MM.1S (cell line): ENCODE measurements around the gene STEAP1B.

Experiments used
- EZH2 ChIP-seq: fragments of 300-600 bp; sonication (generic); optimal IDR thresholded peaks from 2 replicates; pipeline ENCODE3; 2017; ENCODE audit warnings: low read depth, mild to moderate bottlenecking, antibody characterized with exemption, low read length, mixed read lengths
- TF ChIP-seq, protein P1 (sequence below): fragments of 300-600 bp; sonication (generic); IDR thresholded peaks from 2 replicates; pipeline ENCODE4 v1.5.1; 2016; ENCODE audit warnings: antibody characterized with exemption, low read length, mixed read lengths

DNA sequence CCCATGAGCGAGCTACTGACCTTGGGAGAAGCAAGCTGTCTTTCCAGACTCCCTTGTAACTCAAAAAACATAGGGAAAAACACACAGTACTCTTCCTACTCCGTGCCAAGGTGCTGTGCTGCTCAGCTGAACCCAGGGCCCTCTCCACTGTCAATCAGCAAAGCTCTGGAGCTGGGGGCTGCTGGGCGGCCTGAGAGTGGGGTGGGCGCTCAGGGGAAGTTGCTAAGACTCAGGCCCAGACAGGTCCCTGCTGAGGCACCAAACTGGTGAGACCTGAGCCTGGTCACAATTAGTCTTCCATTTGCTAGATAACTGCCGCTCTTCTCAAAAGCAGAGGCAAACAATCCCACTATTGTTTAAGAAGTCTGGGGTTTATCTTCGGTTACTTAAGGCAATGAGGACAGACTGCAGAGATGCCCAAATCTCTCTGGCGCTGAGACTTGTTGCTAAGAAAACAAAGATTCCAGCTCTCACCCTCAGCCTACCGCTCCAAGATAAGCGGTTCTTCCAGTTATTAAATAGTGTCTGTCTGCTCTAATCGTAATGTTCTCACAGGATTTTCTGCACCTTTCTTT is 22.0 kb downstream of the STEAP1B start:
- TF ChIP-seq, protein P1, sequence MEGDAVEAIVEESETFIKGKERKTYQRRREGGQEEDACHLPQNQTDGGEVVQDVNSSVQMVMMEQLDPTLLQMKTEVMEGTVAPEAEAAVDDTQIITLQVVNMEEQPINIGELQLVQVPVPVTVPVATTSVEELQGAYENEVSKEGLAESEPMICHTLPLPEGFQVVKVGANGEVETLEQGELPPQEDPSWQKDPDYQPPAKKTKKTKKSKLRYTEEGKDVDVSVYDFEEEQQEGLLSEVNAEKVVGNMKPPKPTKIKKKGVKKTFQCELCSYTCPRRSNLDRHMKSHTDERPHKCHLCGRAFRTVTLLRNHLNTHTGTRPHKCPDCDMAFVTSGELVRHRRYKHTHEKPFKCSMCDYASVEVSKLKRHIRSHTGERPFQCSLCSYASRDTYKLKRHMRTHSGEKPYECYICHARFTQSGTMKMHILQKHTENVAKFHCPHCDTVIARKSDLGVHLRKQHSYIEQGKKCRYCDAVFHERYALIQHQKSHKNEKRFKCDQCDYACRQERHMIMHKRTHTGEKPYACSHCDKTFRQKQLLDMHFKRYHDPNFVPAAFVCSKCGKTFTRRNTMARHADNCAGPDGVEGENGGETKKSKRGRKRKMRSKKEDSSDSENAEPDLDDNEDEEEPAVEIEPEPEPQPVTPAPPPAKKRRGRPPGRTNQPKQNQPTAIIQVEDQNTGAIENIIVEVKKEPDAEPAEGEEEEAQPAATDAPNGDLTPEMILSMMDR: no peak
- TF ChIP-seq EZH2: no peak
